CD4-positive, alpha-beta T cell treated with Interleukin-21 for 1 hour (primary cell): ENCODE measurements around the gene GINM1.

Experiments
- DNase-seq: peaks from one replicate; pipeline ENCODE4 v3.0.0-alpha.2; 2020

Gene GINM1

GRCh38 chr6:149565527-149566409, at the start of gene GINM1:
Gene GINM1, plus strand, starts transcription at chr6:149566375. Its CDS starts 40 bp downstream, at chr6:149566415.
- DNase-seq = peak; percentile 97

GRCh38 chr6:149529650-149530049, 36.5 kb upstream of the GINM1 start:
- no peak for DNase-seq

- DNase-seq = no peak
These were observed 31.4 kb upstream of the GINM1 start for GRCh38 chr6:149534742-149535141.

GRCh38 chr6:149541139-149541538, 25.0 kb upstream of the GINM1 start:
- DNase-seq = no peak

- no peak for DNase-seq
These were observed 21.4 kb upstream of the GINM1 start for GRCh38 chr6:149544646-149545257.

GRCh38 chr6:149545258-149545753, 20.9 kb upstream of the GINM1 start:
- peak; percentile 90 for DNase-seq

GRCh38 chr6:149545754-149546471, 20.3 kb upstream of the GINM1 start, which contains the start of gene PPIL4:
Gene PPIL4, minus strand, starts transcription at chr6:149546043. Its CDS starts 38 bp downstream, at chr6:149546005.
- peak; percentile 96 for DNase-seq

GRCh38 chr6:149551920-149552319, 14.3 kb upstream of the GINM1 start:
- no peak for DNase-seq

GRCh38 chr6:149558029-149558428, 8.1 kb upstream of the GINM1 start:
- no peak for DNase-seq

GRCh38 chr6:149559389-149559788, 6.8 kb upstream of the GINM1 start:
- DNase-seq = no peak

- peak; percentile 19 for DNase-seq
These were observed 5.4 kb upstream of the GINM1 start for GRCh38 chr6:149560736-149561135.

- no peak for DNase-seq
These were observed 2.8 kb upstream of the GINM1 start for GRCh38 chr6:149563203-149563927.

GRCh38 chr6:149563928-149564325, 2.2 kb upstream of the GINM1 start:
- DNase-seq = no peak

GRCh38 chr6:149566410-149567193, 427 bp downstream of the GINM1 start:
- DNase-seq = peak; percentile 41

GRCh38 chr6:149567194-149567586, 1.0 kb downstream of the GINM1 start:
- peak; percentile 19 for DNase-seq

- DNase-seq = no peak
These were observed 1.9 kb downstream of the GINM1 start for GRCh38 chr6:149567945-149568585.

- DNase-seq = no peak
These were observed 14.7 kb downstream of the GINM1 start for GRCh38 chr6:149580880-149581279.

GRCh38 chr6:149581349-149581748, 15.2 kb downstream of the GINM1 start:
- DNase-seq = no peak

GRCh38 chr6:149586149-149586548, 20.0 kb downstream of the GINM1 start:
- DNase-seq = no peak

- no peak for DNase-seq
These were observed 26.8 kb downstream of the GINM1 start for GRCh38 chr6:149592983-149593382.

- no peak for DNase-seq
These were observed 27.2 kb downstream of the GINM1 start for GRCh38 chr6:149593408-149593807.
